Measurements from ENCODE around the gene CALN1.
A peak's percentile ranks its signal among the peaks of the same experiment; 100 is the strongest.
"Not testable (repeated sequence)": the region's sequence is repeated elsewhere in the genome, so short reads cannot be mapped to it uniquely, and the experiment has no call there.

Gene CALN1

GRCh38 chr7:71935674-71936073 lies 476.5 kb downstream of the CALN1 start:
- POLR2A ChIA-PET = no interaction called here
- Histone ChIP-seq H3K27me3 (replicated peaks in 2 of 5; ENCODE audit: control insufficient read depth in 4 of 5, insufficient read depth in 5 of 5, low read length in 4 of 5) (no peaks in the 10 kb centered on the region), H3K27ac (ENCODE audit: insufficient read depth in 1 of 2, low read depth in 1 of 2, low read length in 2 of 2, poor library complexity in 1 of 2, severe bottlenecking in 2 of 2) (no peak overlapping the region), H3K9me3 (ENCODE audit: control extremely low read depth in 1 of 5, control insufficient read depth in 4 of 5, insufficient read depth in 2 of 5, low read depth in 1 of 5, low read length in 4 of 5) (peaks cover 0 to 6% (median 4%) of the 10 kb centered on the region in 5 experiments), H3K4me1 (ENCODE audit: control extremely low read depth in 1 of 4, control insufficient read depth in 4 of 4, insufficient read depth in 4 of 4, low read length in 3 of 4) (peaks cover 0 to 3% (median 1%) of the 10 kb centered on the region in 4 experiments), H3K36me3 (ENCODE audit: control insufficient read depth in 4 of 4, insufficient read depth in 4 of 4, low read length in 3 of 4) (peaks cover 2 to 19% (median 9%) of the 10 kb centered on the region in 4 experiments), H3K4me3 (ENCODE audit: control insufficient read depth in 1 of 7, extremely low read depth in 1 of 7, insufficient read depth in 4 of 7, low read depth in 2 of 7, low read length in 6 of 7) (no peak overlapping the region)
- CTCF ChIA-PET = interaction anchor here (0.5 to 1.2 kb wide), 2 partner anchors 92 to 122 kb away, joined by 3 read pairs; no protein-coding TSS in a partner anchor
- WGBS (ENCODE audit: insufficient coverage) = 100% methylated on average over 2 of the region's 5 CpGs
- DNase-seq = no peak

- Histone ChIP-seq H3K27me3 (replicated peaks in 2 of 5; ENCODE audit: control insufficient read depth in 4 of 5, insufficient read depth in 5 of 5, low read length in 4 of 5) (no peaks in the 10 kb centered on the region), H3K9me3 (ENCODE audit: control extremely low read depth in 1 of 5, control insufficient read depth in 4 of 5, insufficient read depth in 2 of 5, low read depth in 1 of 5, low read length in 4 of 5) (peaks cover 0 to 12% (median 4%) of the 10 kb centered on the region in 5 experiments), H3K27ac (ENCODE audit: insufficient read depth in 1 of 2, low read depth in 1 of 2, low read length in 2 of 2, poor library complexity in 1 of 2, severe bottlenecking in 2 of 2) (no peak overlapping the region), H3K36me3 (ENCODE audit: control insufficient read depth in 4 of 4, insufficient read depth in 4 of 4, low read length in 3 of 4) (peaks cover 2 to 28% (median 10%) of the 10 kb centered on the region in 4 experiments), H3K4me1 (ENCODE audit: control extremely low read depth in 1 of 4, control insufficient read depth in 4 of 4, insufficient read depth in 4 of 4, low read length in 3 of 4) (peaks cover 0 to 3% (median 1%) of the 10 kb centered on the region in 4 experiments), H3K4me3 (ENCODE audit: control insufficient read depth in 1 of 7, extremely low read depth in 1 of 7, insufficient read depth in 4 of 7, low read depth in 2 of 7, low read length in 6 of 7) (no peak overlapping the region)
- POLR2A ChIA-PET = no interaction called here
- DNase-seq = no peak
- CTCF ChIA-PET = interaction anchor here (2.0 kb wide), 1 partner anchor 11 kb away, joined by 4 read pairs; no protein-coding TSS in a partner anchor
- 96% methylated on average over 6 of the region's 7 CpGs for WGBS (ENCODE audit: insufficient coverage)
Observed at GRCh38 chr7:71933426-71933825, 478.7 kb downstream of the CALN1 start.

- no peak overlapping the region for H3K4me3 ChIP-seq (ENCODE audit: control insufficient read depth in 1 of 7, extremely low read depth in 1 of 7, insufficient read depth in 4 of 7, low read depth in 2 of 7, low read length in 6 of 7)
- no peak for DNase-seq
- 93% methylated on average over 7 of the region's 7 CpGs for WGBS (ENCODE audit: insufficient coverage)
- H3K9me3 ChIP-seq (ENCODE audit: control extremely low read depth in 1 of 5, control insufficient read depth in 4 of 5, insufficient read depth in 2 of 5, low read depth in 1 of 5, low read length in 4 of 5) = peaks cover 0 to 29% (median 12%) of the 10 kb centered on the region in 5 experiments
- H3K27ac ChIP-seq (ENCODE audit: insufficient read depth in 1 of 2, low read depth in 1 of 2, low read length in 2 of 2, poor library complexity in 1 of 2, severe bottlenecking in 2 of 2) = no peak overlapping the region
- POLR2A ChIA-PET = no interaction called here
- H3K36me3 ChIP-seq (ENCODE audit: control insufficient read depth in 4 of 4, insufficient read depth in 4 of 4, low read length in 3 of 4) = peaks cover 0 to 21% (median 6%) of the 10 kb centered on the region in 4 experiments
- CTCF ChIA-PET = interaction anchor here (0.6 kb wide), 1 partner anchor 114 kb away, joined by 4 read pairs; no protein-coding TSS in a partner anchor
- H3K27me3 ChIP-seq (replicated peaks in 2 of 5; ENCODE audit: control insufficient read depth in 4 of 5, insufficient read depth in 5 of 5, low read length in 4 of 5) = no peaks in the 10 kb centered on the region
- no peaks in the 10 kb centered on the region for H3K4me1 ChIP-seq (ENCODE audit: control extremely low read depth in 1 of 4, control insufficient read depth in 4 of 4, insufficient read depth in 4 of 4, low read length in 3 of 4)
Observed at GRCh38 chr7:71925663-71926062, 486.5 kb downstream of the CALN1 start.

GRCh38 chr7:71914204-71914603 lies 497.9 kb downstream of the CALN1 start:
- H3K4me3 ChIP-seq (ENCODE audit: control insufficient read depth in 1 of 7, extremely low read depth in 1 of 7, insufficient read depth in 4 of 7, low read depth in 2 of 7, low read length in 6 of 7); POLR2A ChIA-PET; CTCF ChIA-PET; H3K36me3 ChIP-seq (ENCODE audit: control insufficient read depth in 4 of 4, insufficient read depth in 4 of 4, low read length in 3 of 4); H3K27ac ChIP-seq (ENCODE audit: insufficient read depth in 1 of 2, low read depth in 1 of 2, low read length in 2 of 2, poor library complexity in 1 of 2, severe bottlenecking in 2 of 2); H3K4me1 ChIP-seq (ENCODE audit: control extremely low read depth in 1 of 4, control insufficient read depth in 4 of 4, insufficient read depth in 4 of 4, low read length in 3 of 4); H3K27me3 ChIP-seq (replicated peaks in 2 of 5; ENCODE audit: control insufficient read depth in 4 of 5, insufficient read depth in 5 of 5, low read length in 4 of 5); DNase-seq: not testable (repeated sequence)
- peaks cover 0 to 22% (median 10%) of the 10 kb centered on the region in 5 experiments for H3K9me3 ChIP-seq (ENCODE audit: control extremely low read depth in 1 of 5, control insufficient read depth in 4 of 5, insufficient read depth in 2 of 5, low read depth in 1 of 5, low read length in 4 of 5)
- 100% methylated on average over 1 of the region's 4 CpGs for WGBS (ENCODE audit: insufficient coverage)

- Histone ChIP-seq H3K27me3 (replicated peaks in 2 of 5; ENCODE audit: control insufficient read depth in 4 of 5, insufficient read depth in 5 of 5, low read length in 4 of 5) (no peaks in the 10 kb centered on the region), H3K9me3 (ENCODE audit: control extremely low read depth in 1 of 5, control insufficient read depth in 4 of 5, insufficient read depth in 2 of 5, low read depth in 1 of 5, low read length in 4 of 5) (peaks cover 0 to 22% (median 10%) of the 10 kb centered on the region in 5 experiments), H3K4me3 (ENCODE audit: control insufficient read depth in 1 of 7, extremely low read depth in 1 of 7, insufficient read depth in 4 of 7, low read depth in 2 of 7, low read length in 6 of 7) (no peak overlapping the region), H3K27ac (ENCODE audit: insufficient read depth in 1 of 2, low read depth in 1 of 2, low read length in 2 of 2, poor library complexity in 1 of 2, severe bottlenecking in 2 of 2) (no peak overlapping the region), H3K36me3 (ENCODE audit: control insufficient read depth in 4 of 4, insufficient read depth in 4 of 4, low read length in 3 of 4) (peaks cover 0 to 4% (median 0%) of the 10 kb centered on the region in 4 experiments), H3K4me1 (ENCODE audit: control extremely low read depth in 1 of 4, control insufficient read depth in 4 of 4, insufficient read depth in 4 of 4, low read length in 3 of 4) (no peaks in the 10 kb centered on the region)
- DNase-seq = no peak
- CTCF ChIA-PET = interaction anchor here (1.0 kb wide), 1 partner anchor 63 kb away, joined by 3 read pairs; no protein-coding TSS in a partner anchor
- 94% methylated on average over 4 of the region's 4 CpGs for WGBS (ENCODE audit: insufficient coverage)
- POLR2A ChIA-PET = no interaction called here
Observed at GRCh38 chr7:71912476-71912875, 499.7 kb downstream of the CALN1 start.

GRCh38 chr7:71911051-71911450 lies 501.1 kb downstream of the CALN1 start:
- Histone ChIP-seq H3K9me3 (ENCODE audit: control extremely low read depth in 1 of 5, control insufficient read depth in 4 of 5, insufficient read depth in 2 of 5, low read depth in 1 of 5, low read length in 4 of 5) (peaks cover 0 to 22% (median 13%) of the 10 kb centered on the region in 5 experiments), H3K27ac (ENCODE audit: insufficient read depth in 1 of 2, low read depth in 1 of 2, low read length in 2 of 2, poor library complexity in 1 of 2, severe bottlenecking in 2 of 2) (no peak overlapping the region), H3K27me3 (replicated peaks in 2 of 5; ENCODE audit: control insufficient read depth in 4 of 5, insufficient read depth in 5 of 5, low read length in 4 of 5) (no peaks in the 10 kb centered on the region), H3K4me1 (ENCODE audit: control extremely low read depth in 1 of 4, control insufficient read depth in 4 of 4, insufficient read depth in 4 of 4, low read length in 3 of 4) (no peaks in the 10 kb centered on the region), H3K36me3 (ENCODE audit: control insufficient read depth in 4 of 4, insufficient read depth in 4 of 4, low read length in 3 of 4) (peaks cover 0 to 8% (median 0%) of the 10 kb centered on the region in 4 experiments), H3K4me3 (ENCODE audit: control insufficient read depth in 1 of 7, extremely low read depth in 1 of 7, insufficient read depth in 4 of 7, low read depth in 2 of 7, low read length in 6 of 7) (no peak overlapping the region)
- POLR2A ChIA-PET = no interaction called here
- no peak for DNase-seq
- WGBS (ENCODE audit: insufficient coverage) = 97% methylated on average over 4 of the region's 5 CpGs
- CTCF ChIA-PET = no interaction called here

GRCh38 chr7:71905821-71906220 lies 506.3 kb downstream of the CALN1 start:
- ChIA-PET POLR2A (no interaction called here), CTCF (interaction anchor here (1.1 kb wide), 1 partner anchor 62 kb away, joined by 3 read pairs; no protein-coding TSS in a partner anchor)
- no peak overlapping the region for H3K27ac ChIP-seq (ENCODE audit: insufficient read depth in 1 of 2, low read depth in 1 of 2, low read length in 2 of 2, poor library complexity in 1 of 2, severe bottlenecking in 2 of 2)
- WGBS (ENCODE audit: insufficient coverage) = 100% methylated on average over 1 of the region's 1 CpG
- no peaks in the 10 kb centered on the region for H3K27me3 ChIP-seq (replicated peaks in 2 of 5; ENCODE audit: control insufficient read depth in 4 of 5, insufficient read depth in 5 of 5, low read length in 4 of 5)
- H3K36me3 ChIP-seq (ENCODE audit: control insufficient read depth in 4 of 4, insufficient read depth in 4 of 4, low read length in 3 of 4) = peaks cover 0 to 8% (median 0%) of the 10 kb centered on the region in 4 experiments
- H3K4me3 ChIP-seq (ENCODE audit: control insufficient read depth in 1 of 7, extremely low read depth in 1 of 7, insufficient read depth in 4 of 7, low read depth in 2 of 7, low read length in 6 of 7) = no peak overlapping the region
- peak in 2 of 3 donors; percentile 66 to 78 for DNase-seq
- peaks cover 2 to 20% (median 6%) of the 10 kb centered on the region in 5 experiments for H3K9me3 ChIP-seq (ENCODE audit: control extremely low read depth in 1 of 5, control insufficient read depth in 4 of 5, insufficient read depth in 2 of 5, low read depth in 1 of 5, low read length in 4 of 5)
- H3K4me1 ChIP-seq (ENCODE audit: control extremely low read depth in 1 of 4, control insufficient read depth in 4 of 4, insufficient read depth in 4 of 4, low read length in 3 of 4) = peaks cover 0 to 7% (median 2%) of the 10 kb centered on the region in 4 experiments
